HG03025 (cell line): Measurements from ENCODE around the gene OPALIN.
"Not testable (repeated sequence)": the region's sequence is repeated elsewhere in the genome, so short reads cannot be mapped to it uniquely, and the experiment has no call there.

Experiments used
- ATAC-seq: cut with Tn5 transposase; IDR thresholded peaks from one replicate; pipeline ENCODE4 v1.9.1; 2021; ENCODE audit warnings: mild to moderate bottlenecking, moderate library complexity; ENCODE audit not compliant: unreplicated experiment, low FRiP score

OPALIN gene

DNA sequence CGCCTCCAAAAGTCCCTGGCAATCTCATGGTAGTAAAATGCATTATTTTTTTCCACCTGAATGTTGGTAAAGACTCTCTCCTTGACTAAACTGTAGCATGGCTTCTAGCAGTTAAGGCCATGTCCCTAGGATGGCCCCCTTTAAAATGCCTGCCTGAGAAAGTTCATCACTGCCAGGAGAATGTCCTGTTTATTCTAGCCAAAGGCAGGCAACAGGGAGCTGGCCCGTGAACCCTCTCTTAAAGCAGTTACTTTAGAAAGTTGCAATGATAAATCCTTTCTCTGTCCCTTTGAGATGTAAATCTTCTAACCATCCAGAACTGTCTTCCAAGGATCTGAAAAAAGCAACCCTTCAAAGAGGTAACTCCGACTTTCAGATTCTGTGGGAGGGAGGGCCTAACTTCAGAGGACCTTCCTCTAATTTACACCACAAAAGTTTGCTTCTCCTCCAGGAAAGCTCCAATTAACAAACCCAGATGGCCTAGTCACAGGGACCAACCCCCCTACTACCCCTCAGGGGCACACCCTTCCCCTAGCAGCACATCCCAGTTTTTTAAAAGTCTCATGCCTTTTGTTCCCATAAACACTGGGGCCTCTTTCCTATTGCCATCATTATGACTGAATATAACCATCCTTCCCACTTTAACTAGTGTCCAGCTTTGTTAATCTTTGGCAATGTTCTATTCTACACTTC is 49.0 kb downstream of the OPALIN start:
- no peak for ATAC-seq

DNA sequence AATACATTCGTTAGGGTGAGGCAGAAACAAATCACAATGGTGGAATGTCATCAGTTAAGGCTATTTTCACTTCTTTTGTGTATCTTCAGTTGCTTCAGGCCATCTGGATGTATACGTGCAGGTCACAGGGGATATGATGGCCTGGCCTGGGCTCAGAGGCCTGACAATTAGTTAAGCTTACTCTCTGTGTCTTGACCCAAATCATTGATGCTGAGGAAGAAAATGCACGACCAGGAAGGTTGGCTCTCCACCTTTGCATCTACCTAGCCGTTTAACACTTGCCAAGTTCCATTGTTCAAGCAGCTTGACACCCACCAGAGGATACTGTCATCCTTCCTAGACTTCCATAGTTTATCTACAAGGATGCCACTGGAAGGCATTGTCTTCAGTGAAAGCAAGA is 49.9 kb downstream of the OPALIN start:
- ATAC-seq, result not testable (repeated sequence)

DNA sequence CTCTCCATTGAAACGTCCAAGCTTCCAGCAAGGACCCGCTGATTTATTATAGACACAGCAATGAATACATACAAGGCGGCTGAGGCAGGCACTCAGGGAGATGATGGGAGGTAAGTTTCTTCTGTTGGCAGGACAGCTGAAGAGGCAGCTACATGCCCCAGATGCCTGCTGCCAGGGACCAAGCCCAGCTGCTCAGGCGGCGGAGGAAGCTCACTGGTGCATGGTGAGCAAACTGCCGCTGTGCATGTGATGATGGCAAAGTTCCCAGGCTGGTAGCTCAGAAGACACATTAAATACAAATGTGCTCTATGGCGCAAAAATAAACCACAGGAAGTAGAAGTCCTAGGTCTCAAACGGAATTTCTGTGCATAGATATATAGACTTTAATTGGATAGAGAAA is 52.3 kb downstream of the OPALIN start:
- ATAC-seq, result no peak

DNA sequence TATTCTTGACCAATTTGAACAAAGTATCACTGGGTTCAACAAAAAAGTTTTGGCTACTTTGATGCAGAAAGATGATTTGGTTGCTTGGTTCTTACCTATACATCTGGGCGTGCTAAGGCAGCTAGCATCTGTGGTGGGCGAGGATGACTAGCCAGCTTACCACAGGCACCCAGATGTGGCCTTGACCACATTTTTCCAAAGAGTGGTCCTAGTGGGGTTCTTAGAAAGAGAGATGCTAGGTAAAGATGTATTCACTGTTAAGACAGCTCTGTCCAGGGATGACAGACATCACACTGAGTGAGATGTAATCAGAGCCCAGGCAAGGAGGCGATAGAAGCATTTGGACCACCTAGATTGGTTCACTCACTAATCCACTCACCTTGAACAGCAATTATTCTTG is 53.8 kb downstream of the OPALIN start:
- no peak for ATAC-seq

DNA sequence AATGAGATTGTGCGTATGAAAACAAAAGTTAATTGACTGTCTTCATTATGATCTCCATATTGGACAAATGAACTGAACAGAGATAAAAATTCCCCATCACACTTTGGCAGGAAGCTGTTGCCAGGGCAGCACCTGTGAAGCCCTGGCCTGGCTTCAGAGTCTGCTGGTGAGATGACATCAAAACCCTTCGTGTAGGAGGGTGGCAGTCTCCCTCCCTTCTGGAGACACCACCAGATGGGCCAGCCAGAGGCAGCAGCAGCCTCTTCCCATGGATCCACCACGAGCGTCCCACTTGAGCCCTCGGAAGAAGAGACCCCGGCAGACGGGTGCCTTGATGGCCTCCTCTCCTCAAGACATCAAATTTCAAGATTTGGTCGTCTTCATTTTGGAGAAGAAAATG is 54.6 kb downstream of the OPALIN start, which contains the start of gene DNTT:
Gene DNTT, plus strand, starts transcription at position 205 of the 400 bp plus-strand sequence. Its CDS starts 64 bp downstream, at position 269.
- no peak for ATAC-seq

DNA sequence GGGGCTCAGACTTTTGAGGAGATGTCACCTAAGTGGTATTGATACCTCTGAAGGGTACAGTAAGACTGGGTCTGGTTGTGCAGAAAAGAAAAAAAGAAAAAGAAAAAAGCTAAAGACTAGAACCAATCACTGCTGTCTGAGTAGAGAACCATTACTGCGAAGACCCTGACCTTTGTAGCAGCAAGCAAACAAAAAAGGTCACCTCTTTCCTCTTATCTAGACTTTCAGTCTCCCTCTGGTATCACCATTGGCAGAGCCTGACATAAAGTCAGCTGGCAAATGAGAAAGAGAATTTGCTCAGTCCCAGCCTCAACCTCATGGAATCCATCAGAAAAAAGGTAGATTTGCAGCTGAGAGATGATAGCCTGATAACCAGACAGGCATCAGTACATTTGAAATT is 57.2 kb downstream of the OPALIN start:
- ATAC-seq, result no peak

DNA sequence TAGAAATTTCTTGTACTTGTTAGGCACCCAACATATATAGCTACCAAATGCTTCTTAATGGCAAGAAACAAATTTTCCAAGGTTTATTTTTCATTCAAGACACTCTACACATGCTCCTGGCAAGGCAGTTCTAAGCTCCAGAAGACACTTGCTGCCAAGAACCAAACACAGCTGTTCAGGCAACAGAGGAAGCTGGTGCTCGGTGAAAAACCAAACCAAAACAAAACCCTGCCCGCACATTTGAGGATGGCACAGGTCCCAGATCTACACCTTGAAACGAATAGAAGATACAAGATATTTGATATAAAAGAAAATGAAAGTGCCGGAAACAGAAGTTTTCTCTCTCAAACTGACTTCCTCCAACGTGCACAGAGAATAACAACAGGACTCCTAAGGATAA is 59.4 kb downstream of the OPALIN start:
- no peak for ATAC-seq

DNA sequence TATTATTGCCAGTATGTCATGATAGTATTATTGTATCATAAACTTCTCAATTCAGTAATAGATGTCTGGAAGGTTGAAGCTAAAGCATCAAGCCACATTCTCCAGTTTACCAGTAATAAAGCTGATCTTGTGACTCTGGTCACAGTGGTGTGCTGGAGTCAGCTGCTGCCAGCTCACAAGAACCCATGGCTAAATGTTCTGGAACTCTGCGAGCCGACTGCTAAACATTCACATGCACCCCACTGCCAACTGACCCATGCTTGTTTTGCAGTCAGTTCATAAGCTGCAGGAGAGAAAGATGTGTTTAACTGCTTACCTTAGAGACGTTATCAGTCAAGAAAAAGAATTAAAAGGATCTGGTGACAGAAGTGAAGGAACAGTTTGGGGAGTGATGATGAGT is 60.4 kb downstream of the OPALIN start:
- no peak for ATAC-seq

DNA sequence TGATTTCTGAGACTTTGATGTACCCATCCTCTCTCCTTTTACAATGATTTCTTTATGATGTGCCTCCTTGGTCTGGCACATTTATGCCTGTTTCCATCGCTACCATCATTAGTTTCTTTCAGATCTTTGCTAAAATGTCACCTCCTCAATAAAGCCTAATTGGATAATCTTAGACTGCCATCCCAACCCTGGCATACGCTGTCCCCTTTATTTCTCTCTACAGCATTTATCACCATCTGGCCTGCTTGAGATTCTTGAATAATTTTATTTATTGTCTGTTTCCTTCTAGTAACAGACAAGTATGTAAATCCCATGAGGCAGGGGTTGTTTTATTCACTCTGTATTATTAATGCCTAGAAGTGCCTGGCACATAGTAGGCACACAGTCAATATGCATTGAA is 61.3 kb downstream of the OPALIN start:
- ATAC-seq, result no peak

DNA sequence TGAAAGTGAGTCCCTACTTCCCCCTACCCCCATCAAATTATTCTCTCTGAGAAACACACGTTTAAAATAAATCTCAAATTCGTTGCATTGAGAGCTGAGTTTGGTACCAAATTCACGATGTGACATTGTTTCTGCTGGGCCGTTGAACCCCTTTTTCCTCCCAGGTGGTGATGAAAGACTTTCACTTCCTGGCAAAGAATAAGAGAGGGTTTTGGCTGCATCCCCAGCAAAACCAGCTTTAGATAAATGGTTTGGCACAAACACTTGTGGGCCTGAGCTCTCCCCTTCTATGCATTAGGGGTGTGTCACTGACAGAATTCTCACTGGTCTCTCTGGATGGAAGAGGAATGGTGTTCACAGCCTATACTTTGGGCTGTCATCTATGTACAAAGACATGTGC is 63.3 kb downstream of the OPALIN start:
- no peak for ATAC-seq
